GM21381 (cell line): ENCODE measurements around the gene SEMA5B.

Experiments used
- ATAC-seq: cut with Tn5 transposase; IDR thresholded peaks from one replicate; pipeline ENCODE4 v1.9.1; 2021; ENCODE audit warnings: mild to moderate bottlenecking, moderate library complexity; ENCODE audit not compliant: unreplicated experiment

SEMA5B gene

DNA sequence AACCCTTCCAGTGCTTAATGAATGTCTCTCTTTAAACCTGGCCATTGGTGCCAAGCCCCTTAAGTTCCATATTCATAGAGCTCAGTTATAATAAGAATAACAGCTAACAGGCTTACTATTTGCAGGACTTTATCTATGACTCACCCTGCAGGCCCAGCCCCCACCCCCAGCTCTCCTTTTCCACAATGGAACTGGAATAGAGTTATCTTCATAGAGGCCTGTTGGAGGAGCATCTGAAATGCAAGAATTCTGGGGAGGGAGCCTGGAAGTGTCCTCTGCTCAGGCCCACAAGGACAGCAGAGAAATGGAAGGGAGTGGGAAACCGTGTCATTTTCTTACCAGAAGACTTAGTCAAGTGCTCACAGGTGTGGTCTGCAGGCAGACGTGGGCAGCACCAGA, 52.8 kb downstream of the SEMA5B start:
- ATAC-seq, result no peak

DNA sequence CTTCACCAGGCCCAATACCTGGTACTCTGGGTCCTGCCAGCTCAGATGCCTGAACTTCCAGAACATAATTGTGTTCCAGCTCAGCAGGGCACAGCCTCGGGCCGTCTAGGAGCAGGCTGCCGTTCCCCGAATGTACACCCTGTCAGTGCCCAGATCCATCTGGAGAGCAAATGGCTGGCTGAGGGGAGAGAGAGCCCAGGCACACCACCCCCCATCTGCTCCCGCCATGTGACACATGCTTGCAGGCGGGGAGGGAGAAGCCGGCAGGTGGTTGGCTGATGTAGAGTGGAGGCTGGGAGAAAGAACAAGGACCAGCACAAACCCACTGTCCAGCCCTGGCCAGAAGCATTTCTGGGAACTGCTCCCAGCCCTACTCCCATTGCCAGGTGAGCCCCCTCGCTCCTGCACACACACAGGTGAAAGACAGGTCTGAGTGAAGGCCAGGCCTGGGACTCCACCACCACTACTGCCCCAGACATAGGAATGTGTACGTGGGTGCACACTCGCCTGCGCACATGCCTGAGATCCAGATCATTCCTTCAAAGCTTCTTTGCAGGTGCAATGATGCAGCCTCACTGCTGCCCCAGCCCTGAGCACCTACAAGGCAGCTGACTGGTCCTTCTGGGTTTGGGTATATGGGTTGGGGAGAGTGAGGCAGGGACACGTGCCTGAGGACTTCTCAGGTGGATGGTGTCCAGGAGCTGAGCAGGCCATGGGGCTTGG, 53.5 kb downstream of the SEMA5B start:
- no peak for ATAC-seq

- ATAC-seq, result no peak
These were observed 55.4 kb downstream of the SEMA5B start for GRCh38 chr3:122972141-122972540.

DNA sequence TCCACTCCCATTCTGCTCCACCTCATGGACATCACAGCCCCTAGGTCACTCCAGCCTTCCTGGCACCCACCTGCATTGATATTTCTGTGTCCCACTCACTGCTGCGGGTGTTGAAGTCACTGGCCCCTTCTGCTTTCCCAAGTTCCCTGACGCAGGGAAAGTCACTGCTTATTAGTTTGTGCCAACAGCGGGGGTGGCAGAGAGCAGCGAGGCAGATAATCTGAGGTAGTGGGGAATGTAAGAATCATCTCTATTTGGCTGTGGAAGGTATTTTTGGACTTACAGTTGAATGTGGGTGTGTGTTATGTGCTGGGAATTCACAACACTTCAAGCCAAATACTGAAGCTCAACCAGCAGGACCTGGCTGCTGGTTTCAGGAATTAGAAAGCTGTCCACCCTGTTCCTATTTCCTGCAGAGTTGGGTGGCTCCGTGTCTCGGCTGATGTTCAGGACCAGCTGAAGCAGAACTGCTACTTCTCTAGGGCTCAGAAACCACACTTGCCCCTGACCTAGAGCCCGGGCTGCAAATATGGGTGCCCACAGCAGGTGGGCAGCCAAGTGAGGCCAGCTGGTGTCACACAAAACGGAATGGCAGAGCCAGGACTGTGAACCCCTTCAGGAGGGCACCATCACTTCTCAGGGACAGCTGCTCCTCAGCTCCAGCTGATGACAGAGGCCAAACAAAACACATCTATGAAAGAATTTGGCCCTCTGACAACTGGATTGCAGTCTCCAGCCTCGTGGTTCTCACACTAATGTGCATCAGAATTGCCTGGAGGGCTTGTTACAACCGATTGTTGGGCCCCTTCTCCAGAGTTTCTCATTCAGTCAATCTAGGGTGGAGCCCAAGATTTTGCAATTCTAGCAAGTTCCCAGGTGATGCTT, 57.7 kb downstream of the SEMA5B start:
- no peak for ATAC-seq

- ATAC-seq, result no peak
These were observed 59.8 kb downstream of the SEMA5B start for GRCh38 chr3:122967765-122968164.

GRCh38 chr3:122967356-122967755, 60.2 kb downstream of the SEMA5B start:
- no peak for ATAC-seq

- no peak for ATAC-seq
These were observed 61.5 kb downstream of the SEMA5B start for GRCh38 chr3:122966045-122966444.

- ATAC-seq, result no peak
These were observed 62.8 kb downstream of the SEMA5B start for GRCh38 chr3:122964811-122965210.

DNA sequence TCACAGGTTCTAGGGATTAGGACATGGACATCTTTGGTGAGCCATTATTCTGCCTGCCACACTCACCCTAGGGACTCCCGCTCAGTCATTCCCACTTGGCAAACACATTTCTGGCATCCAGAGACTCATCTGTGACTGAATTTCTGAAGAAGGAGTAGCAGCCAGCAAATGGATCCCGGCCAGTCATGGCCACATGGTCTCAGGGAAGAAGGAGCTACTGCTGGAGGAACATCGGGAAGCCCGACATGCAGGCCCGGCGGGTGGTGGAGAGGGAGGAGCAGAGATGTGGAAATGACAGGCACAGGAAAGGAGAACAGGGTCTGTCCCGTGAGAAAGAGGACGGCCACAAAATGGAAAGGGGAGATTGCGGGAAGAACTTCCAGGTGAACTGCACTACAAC, 65.4 kb downstream of the SEMA5B start:
- no peak for ATAC-seq

- ATAC-seq, result no peak
These were observed 66.4 kb downstream of the SEMA5B start for GRCh38 chr3:122961146-122961545.

DNA sequence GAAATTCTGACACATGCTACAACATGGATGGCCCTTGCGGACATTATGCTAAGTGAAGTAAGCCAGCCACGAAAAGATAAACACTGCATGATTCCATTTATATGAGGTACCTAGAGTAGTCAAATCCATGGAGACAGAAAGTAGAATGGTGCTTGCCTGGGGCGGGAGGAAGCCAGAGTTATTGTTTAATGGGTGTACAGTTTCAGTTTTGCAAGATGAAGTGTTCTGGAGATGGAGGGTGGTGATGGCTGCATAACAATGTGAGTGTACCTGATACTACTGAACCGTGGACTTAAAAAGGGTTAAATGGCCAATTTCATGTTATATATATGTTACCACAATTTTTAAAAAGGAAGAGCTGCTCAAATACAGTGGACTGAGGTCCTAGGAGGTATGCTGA, 66.9 kb downstream of the SEMA5B start:
- no peak for ATAC-seq

DNA sequence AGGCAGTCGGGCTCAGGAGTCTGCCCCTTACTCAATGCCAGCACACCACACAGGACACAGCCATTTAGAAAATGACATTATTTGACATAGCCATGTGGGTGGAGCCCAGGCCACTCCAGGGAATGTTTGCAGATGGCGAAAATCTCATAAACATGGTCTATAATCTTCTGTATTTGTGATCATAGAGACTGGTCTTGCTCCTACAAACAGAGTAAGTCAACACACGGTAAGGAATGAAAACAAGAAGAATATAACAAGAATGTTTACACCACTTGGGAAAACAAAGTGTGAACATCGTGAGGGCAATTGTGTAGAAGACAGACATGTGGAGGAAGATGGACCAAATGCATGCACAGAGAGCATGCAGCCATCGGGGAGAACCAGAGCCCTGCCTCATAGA, 68.2 kb downstream of the SEMA5B start:
- ATAC-seq, result no peak

- ATAC-seq, result no peak
These were observed 69.6 kb downstream of the SEMA5B start for GRCh38 chr3:122957707-122958689.

GRCh38 chr3:122956693-122957455, 70.7 kb downstream of the SEMA5B start:
- no peak for ATAC-seq

DNA sequence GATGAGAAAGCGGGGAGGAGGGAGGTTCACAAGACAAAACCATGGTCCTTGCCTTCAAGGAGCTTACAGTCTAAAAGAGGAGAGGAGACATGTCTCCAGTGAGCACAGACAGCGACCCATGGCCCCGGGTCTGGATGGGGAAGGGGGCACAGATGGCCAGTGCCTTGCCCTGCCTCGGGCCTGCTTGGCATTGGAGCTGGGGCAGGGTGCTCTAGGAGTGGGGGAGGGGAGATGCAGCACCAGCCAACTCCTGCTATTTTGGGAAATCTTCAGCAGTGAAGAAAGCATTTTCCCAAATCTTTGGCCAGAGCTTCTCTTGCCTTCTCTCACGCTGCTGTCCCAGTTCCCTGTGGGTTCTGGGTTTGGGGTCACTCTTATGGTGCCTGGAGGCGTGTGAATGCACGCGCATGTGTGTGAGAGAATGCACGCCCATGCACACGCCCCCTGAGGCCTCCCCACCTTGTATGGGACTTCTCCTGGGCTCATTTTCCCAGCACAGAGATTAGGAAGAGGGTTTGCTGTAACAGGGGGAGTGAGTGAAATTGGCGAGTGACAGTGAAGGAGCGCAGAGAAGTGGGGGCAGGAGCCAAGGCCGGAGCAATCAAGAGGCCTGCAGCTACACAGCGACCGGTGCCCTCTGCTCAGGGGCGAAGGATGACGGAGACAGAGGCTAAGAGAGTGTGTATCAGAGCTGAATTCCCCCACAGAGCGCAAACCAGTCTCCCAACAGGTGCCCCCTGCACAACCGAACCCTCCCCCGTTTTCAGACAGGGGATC, 71.5 kb downstream of the SEMA5B start:
- ATAC-seq, result no peak

- no peak for ATAC-seq
These were observed 75.0 kb downstream of the SEMA5B start for GRCh38 chr3:122952520-122952919.

GRCh38 chr3:122948408-122948807, 79.2 kb downstream of the SEMA5B start:
- no peak for ATAC-seq

DNA sequence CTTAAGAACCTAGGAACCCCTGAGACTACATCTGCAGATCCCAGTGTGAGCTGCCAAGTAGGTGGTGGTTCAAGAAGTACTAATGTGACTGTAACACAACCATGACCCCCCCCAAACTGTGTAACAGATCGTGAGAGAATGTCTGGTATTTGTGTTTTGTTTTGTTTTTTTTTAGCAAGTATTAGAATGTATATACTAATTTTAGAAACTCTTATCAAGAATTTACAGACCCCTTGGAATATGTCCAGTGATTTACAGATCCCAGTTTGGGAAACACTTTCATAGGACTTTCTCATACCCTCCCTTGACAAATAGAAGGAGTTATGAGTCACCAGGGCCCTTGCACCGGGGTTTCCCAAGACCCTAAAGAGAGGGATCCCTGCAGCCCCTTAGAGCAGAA, 79.8 kb downstream of the SEMA5B start:
- no peak for ATAC-seq

GRCh38 chr3:122947196-122947595, 80.4 kb downstream of the SEMA5B start:
- ATAC-seq, result no peak

DNA sequence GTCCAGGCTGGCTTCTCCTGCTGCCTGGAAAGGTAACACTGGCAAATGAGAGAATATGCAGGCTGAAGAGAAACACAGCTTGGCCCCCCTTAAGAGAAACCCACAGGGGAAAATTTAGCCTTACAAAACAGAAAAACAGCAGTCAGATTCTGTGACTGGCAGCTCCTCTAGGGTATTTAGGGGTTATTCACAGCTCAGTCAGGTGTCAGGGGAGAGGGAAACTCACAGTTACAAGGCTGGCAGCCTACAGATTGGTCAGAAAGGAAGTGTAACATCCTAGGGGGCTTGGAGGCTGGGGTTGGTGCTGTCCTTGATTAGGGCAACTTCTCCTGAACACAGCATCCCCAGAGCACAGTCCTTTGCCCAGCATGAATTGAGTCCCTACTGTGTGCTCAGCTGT, 81.4 kb downstream of the SEMA5B start:
- ATAC-seq, result no peak
